ENCODE data around the gene TOR1AIP2. TPM values are rescaled to one million over a fixed set of nuclear protein-coding genes. Genes with fewer than 3 reads are reported as not detected.

TOR1AIP2 gene
- total and polyA plus RNA-seq, 2 of the 13 experiments (the other 11 are each of a cell fraction or from before 2014, with no cell fraction given) = 35.2 to 65.8 TPM

- TF ChIP-seq EHMT2 (IDR thresholded peaks at IDR 0.05; ENCODE audit: borderline replicate concordance, low read depth, low read length) (no peak), KLF12 (CRISPR knock-in tag; IDR thresholded peaks at IDR 0.05; ENCODE audit: borderline replicate concordance) (no peak), ZNF331 (CRISPR knock-in tag; IDR thresholded peaks at IDR 0.05) (no peak), HIVEP1 (CRISPR knock-in tag; IDR thresholded peaks at IDR 0.05) (no peak), ZNF781 (CRISPR knock-in tag; IDR thresholded peaks at IDR 0.05; ENCODE audit: borderline replicate concordance, not compliant biosample characterization) (no peak), ZNF354B (CRISPR knock-in tag; IDR thresholded peaks at IDR 0.05) (no peak), KDM5B (CRISPR knock-in tag; IDR thresholded peaks at IDR 0.05; ENCODE audit: borderline replicate concordance) (peak; percentile 57; the same call in 1 of the 2 replicates), ZNF552 (CRISPR knock-in tag; IDR thresholded peaks at IDR 0.05; ENCODE audit: borderline replicate concordance) (no peak), NFE2 (CRISPR knock-in tag; IDR thresholded peaks at IDR 0.05) (no peak), TAF1 (CRISPR knock-in tag; IDR thresholded peaks at IDR 0.05) (peak; percentile 88; the same call in 1 of the 2 replicates), MEF2D (CRISPR knock-in tag; IDR thresholded peaks at IDR 0.05) (no peak), PRDM10 (CRISPR knock-in tag; IDR thresholded peaks at IDR 0.05; ENCODE audit: low read depth) (no peak), HMGXB3 (CRISPR knock-in tag; IDR thresholded peaks at IDR 0.05; ENCODE audit: borderline replicate concordance) (no peak), HNF1A (IDR thresholded peaks at IDR 0.05; ENCODE audit: low read depth) (no peak), HNF1A (CRISPR knock-in tag; IDR thresholded peaks at IDR 0.05; ENCODE audit: borderline replicate concordance) (0 out of 2 replicates have a peak, but pooled peaks have one; percentile 25), NFE2L1 (CRISPR knock-in tag; IDR thresholded peaks at IDR 0.05; ENCODE audit: borderline replicate concordance) (no peak), ZNF296 (CRISPR knock-in tag; conservative IDR thresholded peaks at IDR 0.05) (no peak)
Observed at GRCh38 chr1:179877586-179878265, at the start of gene TOR1AIP2 (continued).

Data from HepG2 (cell line).